Stimulated activated CD8-positive, alpha-beta memory T cell treated with anti-CD3 and anti-CD28 coated beads, Interleukin-4, amount 100 ng/mL, for 24 hours (primary cell): ENCODE data around the gene SHC2.
A peak's percentile ranks its signal among the peaks of the same experiment; 100 is the strongest.
"Not testable (repeated sequence)": the region's sequence is repeated elsewhere in the genome, so short reads cannot be mapped to it uniquely, and the experiment has no call there.

Experiments
- DNase-seq: peaks from one replicate; pipeline ENCODE4 v3.0.0-alpha.2; 2020; ENCODE audit warnings: low read depth

SHC2 gene

GRCh38 chr19:389255-389934 is 71.4 kb downstream of the SHC2 start:
- no peak for DNase-seq

- no peak for DNase-seq
These were observed 72.1 kb downstream of the SHC2 start for GRCh38 chr19:388691-389090.

GRCh38 chr19:387777-388176 is 73.1 kb downstream of the SHC2 start:
- no peak for DNase-seq

- not testable (repeated sequence) for DNase-seq
These were observed 74.1 kb downstream of the SHC2 start for GRCh38 chr19:386632-387301.

GRCh38 chr19:386189-386588 is 74.6 kb downstream of the SHC2 start:
- DNase-seq, result not testable (repeated sequence)

DNA sequence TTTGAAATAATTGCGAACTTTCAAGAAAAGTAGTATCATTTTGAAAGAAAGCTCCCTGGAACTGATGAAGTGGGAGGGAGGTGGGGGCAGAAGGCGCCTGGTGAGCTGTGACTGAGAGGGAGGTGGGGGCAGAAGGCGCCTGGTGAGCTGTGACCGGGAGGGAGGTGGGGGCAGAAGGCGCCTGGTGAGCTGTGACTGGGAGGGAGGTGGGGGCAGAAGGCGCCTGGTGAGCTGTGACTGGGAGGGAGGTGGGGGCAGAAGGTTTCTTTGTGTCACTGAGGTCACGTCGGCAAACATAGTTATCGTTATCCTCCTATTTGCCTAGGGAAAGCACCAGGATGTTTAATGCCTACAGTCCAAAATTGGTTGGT is 76.0 kb downstream of the SHC2 start:
- DNase-seq, result no peak

DNA sequence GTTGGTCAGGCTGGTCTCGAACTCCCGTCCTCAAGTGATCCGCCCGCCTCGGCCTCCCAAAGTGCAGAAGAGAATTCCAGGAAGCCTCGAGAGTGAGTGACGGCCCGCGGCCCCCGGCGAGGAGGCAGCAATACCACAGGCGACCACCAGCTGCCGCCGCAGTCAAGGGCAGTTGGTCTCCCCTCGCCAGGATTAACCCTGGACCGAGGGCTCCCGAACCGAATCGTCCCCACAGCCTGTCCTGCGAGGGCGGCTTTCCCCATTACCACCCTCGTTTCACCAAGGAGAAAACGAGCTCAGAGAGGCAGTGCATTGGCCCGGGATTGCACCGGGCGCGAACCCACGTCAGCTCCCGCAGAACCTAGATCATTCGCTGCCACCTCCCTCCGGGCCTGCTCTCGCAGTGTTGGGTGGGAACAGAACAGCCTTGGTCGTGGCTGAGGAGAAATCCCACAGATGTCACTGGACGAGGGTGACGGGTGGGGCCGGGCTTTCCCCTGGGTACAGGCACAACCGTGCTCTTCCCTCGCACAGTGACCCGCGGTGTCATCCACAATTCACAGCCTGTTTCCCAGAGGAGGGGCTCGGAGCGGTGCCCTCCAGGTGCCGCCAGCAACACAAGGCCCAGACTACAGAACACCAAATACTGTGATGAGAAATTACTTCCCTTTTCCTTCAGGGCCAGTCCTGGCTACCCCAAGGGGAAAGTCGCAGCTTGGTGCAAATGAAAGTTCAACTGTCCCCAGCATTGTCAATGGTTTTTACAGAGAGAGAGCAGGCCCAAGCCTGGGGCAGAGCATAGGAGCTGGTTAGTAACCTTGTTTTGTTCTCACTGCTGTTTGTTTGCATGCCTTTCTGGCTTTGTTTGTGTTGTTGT is 76.7 kb downstream of the SHC2 start:
- no peak for DNase-seq

DNA sequence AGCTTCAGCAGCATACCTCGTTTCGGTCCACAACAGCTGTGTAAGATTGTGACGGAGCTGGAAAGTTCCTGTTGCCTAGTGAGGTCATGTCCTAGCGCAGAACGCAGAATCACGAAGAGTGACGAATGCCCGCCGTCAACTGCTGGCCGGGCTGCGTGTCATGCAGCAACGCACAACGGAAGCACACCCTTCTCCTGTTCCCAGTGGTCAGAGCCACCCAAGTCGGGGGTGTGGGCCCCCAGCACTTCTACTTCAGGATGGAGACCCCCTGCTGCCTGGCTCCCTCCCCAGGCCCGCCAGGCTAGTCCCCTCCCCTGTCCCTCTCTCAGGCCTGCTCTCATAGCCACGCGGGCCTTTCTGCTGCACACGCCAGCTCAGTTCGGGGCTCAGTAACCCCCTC is 77.8 kb downstream of the SHC2 start:
- DNase-seq, result no peak

DNA sequence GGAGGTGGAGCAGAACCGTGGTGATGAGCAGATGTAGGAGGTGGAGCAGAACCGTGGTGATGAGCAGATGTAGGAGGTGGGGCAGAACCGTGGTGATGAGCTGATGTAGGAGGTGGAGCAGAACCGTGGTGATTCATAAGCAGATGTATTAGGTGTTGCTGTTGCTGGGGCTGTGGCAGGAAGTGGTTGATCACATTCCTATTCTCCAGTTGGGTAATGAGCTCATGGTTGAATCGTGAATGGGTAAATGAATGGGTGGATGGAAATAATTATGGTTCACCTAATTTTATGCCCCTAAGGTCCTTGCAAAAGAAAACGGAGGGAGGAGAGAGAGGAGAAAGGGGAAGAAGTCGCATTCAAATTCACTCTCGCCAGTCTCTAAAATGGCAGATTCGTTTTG is 78.3 kb downstream of the SHC2 start:
- peak; percentile 16 for DNase-seq

GRCh38 chr19:381901-382300 is 78.9 kb downstream of the SHC2 start:
- DNase-seq, result not testable (repeated sequence)

- DNase-seq, result not testable (repeated sequence)
These were observed 80.1 kb downstream of the SHC2 start for GRCh38 chr19:380618-381219.

- no peak for DNase-seq
These were observed 81.0 kb downstream of the SHC2 start for GRCh38 chr19:379796-380195.

DNA sequence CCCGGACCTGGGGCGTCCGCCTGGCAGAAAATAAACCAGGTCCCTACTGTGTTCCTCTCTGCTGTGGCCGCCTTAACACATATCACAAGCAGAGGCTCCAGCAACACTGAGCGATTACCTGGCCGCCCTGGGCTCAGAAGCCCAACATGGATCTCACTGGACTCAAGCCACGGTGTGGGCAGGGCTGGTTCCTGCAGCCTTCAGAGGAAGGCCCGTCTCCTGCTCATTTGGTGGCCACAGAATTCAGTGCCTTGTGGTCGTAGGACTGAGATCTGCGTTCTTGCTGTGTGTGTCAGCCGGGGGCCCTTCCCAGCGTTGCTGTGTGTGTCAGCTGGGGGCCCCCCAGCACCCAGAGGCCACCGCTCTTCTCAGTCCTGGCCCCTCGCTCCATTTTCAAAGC is 82.1 kb downstream of the SHC2 start:
- DNase-seq, result no peak

DNA sequence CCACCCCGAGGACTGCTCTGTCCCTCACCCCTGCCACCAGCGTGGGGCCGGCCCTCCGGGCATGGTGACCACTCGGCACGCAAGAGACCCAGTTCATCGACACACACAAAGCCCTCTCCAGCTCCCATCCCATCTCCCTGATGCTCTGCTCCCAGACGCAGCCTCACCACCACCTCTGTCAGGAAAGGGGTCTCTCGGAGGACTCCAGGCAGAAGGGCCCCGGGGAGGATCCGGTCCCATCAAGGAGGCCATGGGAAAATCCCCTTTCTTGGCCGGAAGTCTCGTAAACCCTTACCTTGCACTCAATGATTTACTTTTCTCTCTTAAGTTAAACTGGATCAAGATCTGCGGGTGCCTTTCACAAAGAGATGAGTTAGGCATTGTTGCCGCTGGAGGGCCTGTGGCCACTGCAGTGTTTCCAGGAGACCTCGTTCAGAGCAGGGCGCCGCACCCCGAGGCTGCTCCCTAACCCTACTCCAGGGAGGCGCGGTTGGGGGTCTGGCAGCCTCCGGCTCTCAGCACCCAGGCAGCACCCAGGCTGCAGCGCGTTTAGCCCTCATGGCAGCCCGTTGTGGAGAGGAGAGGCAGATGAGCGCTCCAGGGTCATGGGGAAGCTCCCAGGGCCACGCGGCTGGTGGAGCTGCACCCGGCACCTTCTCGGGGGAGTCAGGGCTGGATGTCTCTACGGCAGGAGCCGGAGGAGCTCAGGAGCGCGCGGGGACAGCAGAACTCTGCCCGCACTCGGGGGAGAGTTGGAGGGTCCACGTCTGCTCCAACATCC is 82.8 kb downstream of the SHC2 start:
- DNase-seq, result no peak

- no peak for DNase-seq
These were observed 84.7 kb downstream of the SHC2 start for GRCh38 chr19:376111-376470.

DNA sequence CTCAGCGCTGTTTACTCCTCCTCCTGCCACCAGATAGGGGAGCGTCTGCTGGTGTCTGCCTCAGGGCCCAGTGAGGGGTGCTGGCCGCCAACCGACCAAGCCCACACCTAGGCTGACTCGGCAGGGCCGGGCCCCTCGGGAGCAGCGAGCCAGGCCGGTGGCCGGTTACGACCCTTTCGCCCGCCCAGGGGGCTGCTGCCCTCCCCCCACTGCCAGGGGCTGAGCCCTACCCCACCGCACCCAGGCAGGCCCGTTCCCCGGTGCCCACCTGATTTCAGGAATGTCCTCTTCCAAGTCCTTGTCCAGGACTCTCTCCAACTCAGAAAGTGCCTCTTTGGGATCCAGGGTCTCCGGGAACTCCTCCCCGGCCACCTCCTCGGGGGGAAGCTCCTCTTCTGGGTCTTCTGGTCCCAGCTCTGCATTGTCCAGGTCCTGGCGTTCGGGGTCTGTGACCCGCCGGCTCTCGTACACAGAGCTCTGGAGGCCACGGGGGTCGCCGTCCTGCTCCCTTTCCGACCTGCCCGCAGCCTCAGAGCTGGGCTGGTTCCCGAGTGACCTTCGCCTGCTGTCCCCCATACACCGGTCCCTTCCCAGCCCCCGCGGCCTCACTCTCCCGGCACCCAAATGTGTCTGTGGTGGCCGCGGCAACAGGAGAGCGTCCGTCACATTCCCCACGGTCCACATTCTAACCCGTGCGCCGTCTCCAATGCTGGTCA is 85.3 kb downstream of the SHC2 start:
- DNase-seq, result no peak

DNA sequence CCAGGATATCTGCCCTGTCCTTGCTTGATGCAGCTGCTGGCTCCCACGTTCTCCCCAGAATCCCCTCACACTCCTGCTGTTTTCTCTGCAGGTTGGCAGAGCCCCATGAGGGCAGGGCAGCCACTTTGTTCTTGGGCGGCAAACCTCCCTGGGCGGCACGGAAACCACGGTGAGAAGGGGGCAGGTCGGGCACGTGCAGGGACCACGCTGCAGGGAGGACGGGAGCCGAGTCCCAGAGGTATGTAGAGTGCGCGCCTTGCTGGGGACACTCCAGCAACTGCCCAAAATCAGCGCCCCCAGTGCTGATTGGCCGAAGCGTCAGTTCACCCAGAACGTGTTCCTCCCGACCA is 86.0 kb downstream of the SHC2 start:
- DNase-seq, result no peak

GRCh38 chr19:374183-374885 is 86.5 kb downstream of the SHC2 start:
- DNase-seq, result no peak

DNA sequence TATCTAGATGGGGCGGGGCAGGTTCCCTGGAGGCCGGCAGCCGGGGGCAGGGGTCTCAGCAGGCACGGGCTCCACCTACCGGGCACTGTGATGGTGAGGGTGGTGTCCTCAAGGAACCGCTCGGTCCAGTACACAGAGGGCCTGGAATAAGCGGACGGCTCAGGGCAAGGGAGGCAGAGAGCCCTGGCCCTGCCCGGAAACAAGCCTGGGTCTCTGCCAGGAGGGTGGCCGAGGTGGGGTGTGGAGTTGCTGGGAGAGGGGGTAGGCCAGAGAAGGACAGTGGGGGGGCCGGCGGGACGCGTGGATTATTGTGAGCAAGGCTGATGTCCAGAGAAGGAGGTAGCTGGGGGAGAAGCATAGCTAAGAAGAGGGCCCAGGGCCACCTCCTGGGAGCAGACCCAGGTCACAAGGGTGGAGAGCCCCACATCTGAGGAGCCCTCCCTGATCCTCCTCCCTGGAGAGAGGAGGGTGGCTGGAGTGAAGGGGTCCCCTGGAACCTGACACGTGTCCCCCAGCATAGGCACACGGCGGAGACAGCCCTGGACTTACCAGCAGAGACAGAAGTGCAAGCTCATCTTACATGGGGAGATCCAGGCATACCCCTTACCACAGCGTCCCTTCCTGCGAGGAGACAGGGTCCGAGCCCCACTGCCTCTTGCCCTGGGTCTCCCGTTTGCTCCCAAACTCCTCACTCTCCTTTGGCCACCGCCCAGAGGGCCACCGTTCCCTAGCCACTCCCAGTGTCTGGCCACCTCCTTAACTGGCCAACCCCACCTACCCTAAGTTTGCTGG is 87.2 kb downstream of the SHC2 start:
- DNase-seq, result no peak
